Stimulated activated CD8-positive, alpha-beta memory T cell treated with anti-CD3 and anti-CD28 coated beads, Interleukin-4, amount 100 ng/mL, for 48 hours (primary cell): ENCODE data around the gene SRC.
"Not testable (repeated sequence)": the region's sequence is repeated elsewhere in the genome, so short reads cannot be mapped to it uniquely, and the experiment has no call there.

Experiments
- DNase-seq: peaks from one replicate; pipeline ENCODE4 v3.0.0-alpha.2; 2020

The SRC gene

GRCh38 chr20:37364927-37365272, 19.0 kb downstream of the SRC start:
- no peak for DNase-seq

- DNase-seq = no peak
Observed at GRCh38 chr20:37365760-37366638, 20.1 kb downstream of the SRC start.

DNA sequence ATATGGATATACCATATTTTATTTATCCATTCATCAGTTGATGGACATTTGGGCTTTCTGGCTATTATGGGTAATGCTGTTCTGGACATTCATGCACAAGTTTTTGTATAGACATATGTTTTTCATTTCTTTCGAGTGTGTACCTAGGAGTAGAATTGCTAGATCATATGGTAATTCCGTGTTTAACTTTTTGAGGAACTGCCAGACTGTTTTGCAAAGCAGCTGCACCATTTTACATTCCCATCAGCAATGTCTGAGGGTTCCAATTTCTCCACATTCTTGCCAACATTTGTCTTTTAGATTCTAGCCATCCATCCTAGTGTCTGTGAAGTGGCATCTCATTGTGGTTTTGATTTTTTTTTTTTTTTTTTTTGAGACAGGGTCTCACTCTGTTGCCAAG, 20.8 kb downstream of the SRC start:
- DNase-seq = no peak

GRCh38 chr20:37369846-37370245, 23.9 kb downstream of the SRC start:
- no peak for DNase-seq

GRCh38 chr20:37371845-37372244, 25.9 kb downstream of the SRC start:
- DNase-seq = not testable (repeated sequence)

GRCh38 chr20:37372441-37372840, 26.5 kb downstream of the SRC start:
- DNase-seq = no peak

GRCh38 chr20:37373020-37373598, 27.2 kb downstream of the SRC start:
- no peak for DNase-seq

DNA sequence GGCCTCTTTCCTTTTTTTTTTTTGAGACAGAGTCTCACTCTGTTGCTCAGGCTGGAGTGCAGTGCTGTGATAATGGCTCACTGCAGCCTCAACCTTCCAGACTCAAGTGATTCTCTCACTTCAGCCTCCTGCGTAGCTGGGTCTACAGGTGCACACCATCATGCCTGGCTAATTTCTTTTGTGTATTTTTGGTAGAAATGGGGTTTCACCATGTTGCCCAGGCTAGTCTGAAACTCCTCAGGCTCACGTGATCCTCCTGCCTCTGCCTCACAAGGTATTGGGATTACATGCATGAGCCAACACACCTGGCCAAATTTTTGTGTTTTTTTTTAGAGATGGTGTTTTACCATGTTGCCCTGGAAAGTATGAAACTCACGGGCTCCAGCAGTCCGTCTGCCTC, 29.3 kb downstream of the SRC start:
- DNase-seq = no peak

- DNase-seq = no peak
Observed at GRCh38 chr20:37376324-37376723, 30.4 kb downstream of the SRC start.

DNA sequence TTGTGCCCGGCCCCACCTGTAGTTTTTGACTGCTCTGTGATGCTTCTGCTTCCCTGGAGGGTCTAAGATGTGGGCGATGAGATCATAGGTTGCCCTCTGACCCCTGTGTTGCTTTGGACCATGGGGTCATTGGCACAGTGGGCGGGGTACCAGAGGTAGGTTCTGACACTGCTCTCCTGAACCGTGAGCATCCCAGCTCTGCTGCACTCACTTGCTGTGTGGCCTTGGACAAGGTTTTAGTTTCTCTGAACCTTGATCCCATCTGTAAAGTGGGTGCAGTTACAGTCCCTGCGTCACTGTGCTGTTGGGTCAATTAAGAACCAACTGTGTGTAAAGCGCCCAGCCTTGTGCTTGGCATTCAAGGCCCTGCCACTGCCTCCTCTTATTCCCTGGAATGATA, 30.9 kb downstream of the SRC start:
- no peak for DNase-seq

DNA sequence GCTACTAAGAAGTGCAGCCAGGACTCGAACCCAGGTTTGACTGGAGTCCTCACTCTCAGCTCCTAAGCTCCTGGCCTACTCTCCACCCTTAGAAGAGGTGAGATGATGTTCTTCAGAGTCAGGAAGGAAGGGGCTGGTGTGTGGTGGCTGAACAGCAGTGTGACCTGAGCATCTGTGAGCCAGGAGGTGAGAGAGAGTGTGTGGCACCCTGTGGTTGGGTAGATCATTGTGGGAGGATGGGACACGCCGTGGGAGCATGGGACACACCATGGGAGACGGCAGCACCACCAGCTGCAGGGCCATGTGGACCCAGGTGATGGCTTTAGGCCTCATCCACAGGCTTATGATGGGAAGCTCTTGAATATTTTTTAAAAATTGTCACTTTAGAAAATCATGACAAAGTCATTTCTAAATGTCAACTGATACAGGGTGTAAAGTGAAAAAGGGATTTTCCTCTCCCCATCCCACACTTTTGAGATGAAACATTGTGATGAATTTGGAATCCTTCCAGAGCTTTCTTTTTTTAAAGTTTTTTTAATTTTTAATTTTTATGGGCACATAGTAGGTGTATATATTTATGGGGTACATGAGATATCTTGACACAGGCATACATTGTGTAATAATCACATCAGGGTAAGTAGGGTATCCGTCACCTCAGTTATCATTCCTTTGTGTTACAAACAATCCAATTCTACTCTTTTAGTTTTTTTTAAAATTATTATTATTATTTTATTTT, 31.6 kb downstream of the SRC start:
- DNase-seq = no peak

- DNase-seq = no peak
Observed at GRCh38 chr20:37378420-37378784, 32.5 kb downstream of the SRC start.

- no peak for DNase-seq
Observed at GRCh38 chr20:37378785-37379598, 33.1 kb downstream of the SRC start.

DNA sequence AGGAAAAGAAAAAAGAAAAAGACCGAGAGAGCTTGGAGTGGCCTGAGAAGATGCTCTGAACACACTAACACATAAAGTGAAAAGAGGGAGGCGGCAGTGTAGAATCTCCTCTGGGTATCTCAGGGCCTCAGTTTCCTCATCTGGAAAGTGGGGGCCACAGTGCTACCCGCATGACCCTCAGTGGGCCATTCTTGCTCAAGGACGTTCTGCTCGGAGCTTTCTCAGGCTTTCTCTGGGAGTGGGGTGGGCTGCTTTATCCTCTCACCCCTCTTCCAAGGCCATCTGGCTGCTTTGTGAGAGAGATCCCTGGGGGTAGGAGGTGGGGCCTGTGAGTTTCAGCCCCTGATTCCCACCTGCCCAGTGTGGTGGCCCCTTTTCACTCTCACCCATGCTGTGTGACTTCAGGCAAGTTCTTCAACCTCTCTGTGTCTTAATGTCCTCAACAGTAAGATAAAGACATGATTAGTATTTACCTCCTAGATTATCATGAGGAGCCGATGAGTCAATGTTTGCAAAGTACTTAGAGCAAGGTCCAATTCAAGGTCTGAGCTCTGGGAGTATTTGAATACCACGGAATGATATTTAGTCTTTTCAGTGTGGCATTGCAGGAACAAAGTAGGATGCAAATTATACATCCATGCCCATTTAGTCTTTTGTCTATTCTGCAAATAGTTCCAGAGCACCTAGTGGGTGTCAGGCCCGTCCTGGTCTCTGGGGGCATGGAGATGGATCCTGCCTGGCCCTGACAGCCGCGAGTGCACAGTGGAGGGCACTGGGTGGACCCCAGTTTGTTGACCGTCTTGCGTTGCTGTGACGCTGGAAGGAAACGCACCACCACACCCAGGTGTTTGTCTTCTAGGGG, 34.3 kb downstream of the SRC start:
- DNase-seq = no peak

DNA sequence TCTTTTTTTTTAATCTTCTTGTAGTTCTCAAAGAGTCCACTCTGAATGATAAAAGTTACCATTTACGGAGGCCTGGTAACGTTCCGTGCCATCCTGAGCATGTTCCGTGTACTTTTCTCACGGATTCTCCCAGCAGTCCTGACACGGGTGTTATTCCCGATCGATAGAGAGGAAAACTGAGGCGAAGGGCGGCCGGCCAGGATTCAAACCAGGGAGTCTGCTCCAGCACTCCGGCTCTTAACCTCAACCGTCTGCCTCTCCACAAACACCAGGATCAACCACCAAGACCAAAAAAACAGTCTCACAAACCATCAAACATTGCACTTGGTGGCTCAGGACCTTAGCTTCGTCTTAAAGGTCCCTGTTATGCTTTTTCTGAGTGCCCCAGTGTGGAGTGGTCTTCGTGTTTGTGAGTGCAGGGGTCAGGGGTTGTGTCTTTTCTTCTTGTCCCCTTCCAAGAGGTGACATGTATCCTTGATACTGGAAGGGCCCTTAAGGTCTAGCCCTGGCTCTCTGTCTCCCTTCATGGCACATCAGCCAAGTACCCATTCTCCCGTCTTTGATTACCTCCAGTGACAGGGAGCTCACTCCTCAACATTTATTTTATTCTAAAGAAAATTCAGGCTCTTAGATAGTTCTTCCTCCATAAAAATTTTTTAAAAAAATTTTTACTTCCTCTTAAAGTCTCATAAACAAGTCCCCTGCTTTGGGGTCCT, 35.1 kb downstream of the SRC start:
- DNase-seq = no peak

GRCh38 chr20:37381621-37382471, 35.9 kb downstream of the SRC start:
- DNase-seq = no peak

DNA sequence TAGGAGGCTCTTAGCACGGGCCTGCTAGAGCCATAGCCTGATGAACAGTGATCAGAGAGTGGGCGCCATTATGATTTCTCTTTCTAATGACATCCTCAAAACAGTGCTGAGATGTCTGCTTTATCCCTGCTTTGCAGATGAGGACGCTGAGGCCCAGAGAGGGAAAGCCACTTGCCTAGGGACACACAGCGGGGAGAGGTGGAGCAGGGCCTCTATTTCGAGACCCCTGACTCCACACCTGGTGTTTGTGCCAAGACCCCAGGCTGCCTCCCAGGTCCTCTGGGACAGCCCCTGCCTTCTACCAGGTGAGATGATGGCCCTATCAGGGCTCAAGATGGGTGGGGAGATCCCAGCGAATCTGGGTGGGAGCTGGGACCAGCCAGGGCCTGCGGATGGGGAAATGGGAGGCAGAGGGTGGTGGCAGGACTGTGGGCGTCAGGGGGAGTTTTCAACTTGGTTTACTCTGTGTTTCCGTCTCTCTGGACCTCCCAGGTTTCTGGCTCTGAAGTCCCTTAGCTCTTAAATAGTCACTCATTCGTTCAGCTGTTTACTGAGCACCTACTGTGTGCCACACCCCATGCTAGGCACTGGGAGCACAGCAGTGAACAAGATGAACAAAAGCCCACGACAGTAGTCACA, 36.7 kb downstream of the SRC start:
- DNase-seq = no peak

DNA sequence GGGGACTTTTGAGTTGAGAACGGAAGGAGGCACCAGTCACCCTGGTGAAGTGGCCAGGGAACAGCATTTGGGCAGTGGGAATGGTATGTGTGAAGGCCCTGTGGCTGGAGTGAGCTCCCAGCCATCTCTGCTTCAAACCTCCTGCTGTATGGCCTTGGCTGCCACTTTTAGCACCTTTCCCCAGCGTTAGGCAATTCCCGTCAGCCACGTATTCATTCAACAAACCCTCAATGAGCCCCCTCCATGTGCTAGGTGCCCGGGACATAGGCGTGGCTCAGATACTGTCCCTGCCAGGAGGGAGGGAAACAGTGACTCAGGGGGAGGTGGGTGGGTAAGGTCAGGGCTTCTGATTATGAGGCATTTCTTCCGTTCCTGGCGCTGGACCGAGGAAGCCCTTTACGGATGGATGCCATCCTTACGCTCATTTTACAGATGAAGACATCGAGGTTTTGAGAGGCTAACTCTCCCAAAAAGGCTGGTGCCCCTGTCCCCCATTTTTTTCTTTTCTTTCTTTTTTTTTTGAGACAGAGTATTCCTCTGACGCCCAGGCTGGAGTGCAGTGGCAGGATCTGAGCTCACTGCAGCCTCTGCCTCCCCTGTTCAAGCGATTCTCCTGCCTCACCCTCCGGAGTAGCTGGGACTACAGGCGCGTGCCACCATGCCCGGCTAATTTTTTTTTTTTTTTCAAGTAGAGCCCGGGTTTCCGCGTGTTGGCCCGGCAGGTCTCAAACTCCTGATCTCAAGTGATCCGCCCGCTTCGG, 37.5 kb downstream of the SRC start:
- no peak for DNase-seq

DNA sequence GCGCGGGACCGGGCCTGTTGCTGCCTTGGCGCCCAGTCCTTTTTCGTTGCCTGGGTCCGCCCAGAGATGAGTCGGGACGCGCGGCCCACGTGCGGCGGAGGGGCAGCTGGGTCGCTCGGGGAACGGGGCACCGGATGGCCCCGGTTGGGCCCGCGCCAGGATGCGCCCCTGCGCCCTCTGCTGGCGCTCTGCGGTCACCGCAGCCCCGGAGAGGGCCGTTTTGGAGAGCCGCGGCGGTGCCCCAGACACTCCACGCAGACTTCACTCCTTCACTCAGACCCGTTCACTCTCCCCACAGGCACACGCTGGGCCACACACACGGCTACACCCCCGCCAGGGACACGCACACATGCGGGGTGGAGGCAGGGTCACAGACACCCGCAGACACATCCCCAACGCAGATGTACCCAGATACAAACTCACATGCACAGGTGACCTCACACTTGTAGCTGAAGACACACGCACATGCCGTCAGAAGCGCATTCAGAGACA, 38.8 kb downstream of the SRC start:
- DNase-seq = peak; percentile 87
